A549 (cell line): ENCODE data around the gene DNAJC5.

Experiments
- CBX8 ChIP-seq: fragments of 200-600 bp; sonication (generic); IDR thresholded peaks from 2 replicates; pipeline ENCODE4 v1.6.1; 2016
- CEBPB ChIP-seq, 2 experiments: fragments of >200 bp in 1 of 2; sonication (Bioruptor Twin) in 1 of 2; formaldehyde crosslinking in 1 of 2; IDR thresholded peaks; 2 replicates each; pipeline ENCODE4 v1.6.1; 2012 to 2016
- CTCF ChIP-seq: fragments of >200 bp; sonication (Bioruptor Twin); formaldehyde crosslinking; IDR thresholded peaks from 3 replicates; pipeline ENCODE4 v1.5.1; 2016
- JUN ChIP-seq, 2 experiments: fragments of >200 bp; sonication (Bioruptor Twin); formaldehyde crosslinking; IDR thresholded peaks; 2 replicates in 1 of 2; 3 replicates in 1 of 2; pipeline ENCODE4 v1.6.1; 2016 to 2017
- JUNB ChIP-seq: fragments of >200 bp; sonication (Bioruptor Twin); formaldehyde crosslinking; IDR thresholded peaks from 2 replicates; pipeline ENCODE4 v1.6.1; 2016
- MAZ ChIP-seq: fragments of 150-350 bp; IDR thresholded peaks from 2 replicates; pipeline ENCODE4 v1.6.1; 2014; ENCODE audit warnings: antibody characterized with exemption, low read depth, low read length, borderline replicate concordance
- MYC ChIP-seq: IDR thresholded peaks from 2 replicates; pipeline ENCODE4 v1.6.1; 2012; ENCODE audit warnings: mild to moderate bottlenecking, inconsistent platforms, low read length, improper control_type of control experiment, borderline replicate concordance
- NFE2L2 ChIP-seq: fragments of 150-350 bp; conservative IDR thresholded peaks from 2 replicates; pipeline ENCODE4 v1.6.1; 2014; ENCODE audit warnings: low read length
- POLR2A ChIP-seq: IDR thresholded peaks from 2 replicates; pipeline ENCODE4 v1.6.1; 2012; ENCODE audit warnings: mild to moderate bottlenecking, low read length
- RAD21 ChIP-seq, 2 experiments: fragments of >200 bp in 1 of 2; sonication (Bioruptor Twin) in 1 of 2; formaldehyde crosslinking in 1 of 2; IDR thresholded peaks in 1 of 2; conservative IDR thresholded peaks in 1 of 2; 2 replicates in 1 of 2; 3 replicates in 1 of 2; pipeline ENCODE4 v1.6.1; 2012 to 2018; ENCODE audit warnings: inconsistent platforms in 1 of 2
- RARB ChIP-seq: fragments of 250-450 bp; sonication (Bioruptor Pico); IDR thresholded peaks from 2 replicates; pipeline ENCODE4 v1.8.0; 2021; ENCODE audit warnings: mild to moderate bottlenecking, moderate library complexity
- SMC3 ChIP-seq: fragments of >200 bp; sonication (Bioruptor Twin); formaldehyde crosslinking; IDR thresholded peaks from 3 replicates; pipeline ENCODE4 v1.6.1; 2018; ENCODE audit warnings: inconsistent platforms

GRCh38 chr20:63850689-63851547 lies 44.0 kb upstream of the DNAJC5 start:
- TF ChIP-seq RAD21 (conservative IDR thresholded peaks at IDR 0.05 in 1 of 2, IDR thresholded peaks at IDR 0.05 in 1 of 2) (no peak), JUN (IDR thresholded peaks at IDR 0.05) (no peak), CTCF (no peak), CEBPB (IDR thresholded peaks at IDR 0.05) (no peak), POLR2A (no peak), MYC (no peak), NFE2L2 (no peak), MAZ (no peak), RARB (no peak), JUNB (no peak), CBX8 (no peak), SMC3 (no peak)
